HG03457 (cell line): ENCODE data around the gene PIH1D2.
A peak's percentile ranks its signal among the peaks of the same experiment; 100 is the strongest.
"Not testable (repeated sequence)": the region's sequence is repeated elsewhere in the genome, so short reads cannot be mapped to it uniquely, and the experiment has no call there.

Source experiments
- ATAC-seq: cut with Tn5 transposase; IDR thresholded peaks from one replicate; pipeline ENCODE4 v1.9.1; 2021; ENCODE audit warnings: moderate number of reproducible peaks; ENCODE audit not compliant: unreplicated experiment

The PIH1D2 gene

GRCh38 chr11:112057170-112057569, 16.6 kb downstream of the PIH1D2 start:
- ATAC-seq, result no peak

- ATAC-seq, result no peak
Measured at GRCh38 chr11:112051768-112052167, 22.0 kb downstream of the PIH1D2 start.

GRCh38 chr11:112050721-112051120, 23.1 kb downstream of the PIH1D2 start:
- peak; percentile 54 for ATAC-seq

- ATAC-seq, result no peak
Measured at GRCh38 chr11:112049777-112050176, 24.0 kb downstream of the PIH1D2 start.

- ATAC-seq, result not testable (repeated sequence)
Measured at GRCh38 chr11:112048256-112048655, 25.6 kb downstream of the PIH1D2 start.

GRCh38 chr11:112046647-112047046, 27.2 kb downstream of the PIH1D2 start:
- ATAC-seq, result not testable (repeated sequence)

- ATAC-seq, result no peak
Measured at GRCh38 chr11:112044961-112045360, 28.9 kb downstream of the PIH1D2 start.

GRCh38 chr11:112042961-112043304, 30.9 kb downstream of the PIH1D2 start:
- ATAC-seq, result no peak

- ATAC-seq, result no peak
Measured at GRCh38 chr11:112042161-112042960, 31.5 kb downstream of the PIH1D2 start.

GRCh38 chr11:112037527-112037926, 36.3 kb downstream of the PIH1D2 start:
- ATAC-seq, result no peak

- ATAC-seq, result no peak
Measured at GRCh38 chr11:112033902-112034301, 39.9 kb downstream of the PIH1D2 start.

- ATAC-seq, result no peak
Measured at GRCh38 chr11:112029460-112029859, 44.4 kb downstream of the PIH1D2 start.

GRCh38 chr11:112026784-112027410, 46.9 kb downstream of the PIH1D2 start:
- not testable (repeated sequence) for ATAC-seq

GRCh38 chr11:112025707-112026106, 48.1 kb downstream of the PIH1D2 start:
- no peak for ATAC-seq

GRCh38 chr11:112024773-112025678, 48.8 kb downstream of the PIH1D2 start, which contains the start of gene DLAT:
Gene DLAT, plus strand, starts transcription at chr11:112025408. Its CDS starts 65 bp downstream, at chr11:112025473.
- peak; percentile 67 for ATAC-seq

GRCh38 chr11:112024178-112024772, 49.5 kb downstream of the PIH1D2 start:
- ATAC-seq, result no peak

- no peak for ATAC-seq
Measured at GRCh38 chr11:112023104-112023503, 50.7 kb downstream of the PIH1D2 start.

GRCh38 chr11:112019066-112019465, 54.8 kb downstream of the PIH1D2 start:
- ATAC-seq, result no peak
